ENCODE data around the gene TRA2B.

The TRA2B gene

DNA sequence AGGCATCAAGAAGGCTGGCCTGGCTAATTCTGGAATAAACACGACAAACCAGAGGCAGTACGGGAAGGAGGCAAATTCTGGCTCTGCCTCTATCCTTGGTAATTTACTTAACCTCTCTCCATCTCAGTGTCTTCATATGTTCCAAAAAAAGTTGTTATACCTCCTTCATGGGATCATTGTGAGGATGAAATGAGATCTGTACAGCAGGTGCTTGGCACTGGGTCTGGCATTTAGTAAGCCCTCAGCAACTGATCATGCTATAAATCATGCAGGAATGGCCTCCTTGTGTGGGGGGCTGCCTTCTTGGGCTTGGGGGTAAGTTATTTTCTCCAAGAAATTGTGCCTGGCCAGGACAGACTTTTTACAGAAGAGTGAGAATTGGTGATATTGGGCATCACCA lies 38.3 kb upstream of the TRA2B start:
- TF ChIP-seq SNAI2 (CRISPR knock-in tag; IDR thresholded peaks at IDR 0.05): no peak
- TF ChIP-seq ZC3H10 (CRISPR knock-in tag; IDR thresholded peaks at IDR 0.05): no peak
- TF ChIP-seq, protein P1, sequence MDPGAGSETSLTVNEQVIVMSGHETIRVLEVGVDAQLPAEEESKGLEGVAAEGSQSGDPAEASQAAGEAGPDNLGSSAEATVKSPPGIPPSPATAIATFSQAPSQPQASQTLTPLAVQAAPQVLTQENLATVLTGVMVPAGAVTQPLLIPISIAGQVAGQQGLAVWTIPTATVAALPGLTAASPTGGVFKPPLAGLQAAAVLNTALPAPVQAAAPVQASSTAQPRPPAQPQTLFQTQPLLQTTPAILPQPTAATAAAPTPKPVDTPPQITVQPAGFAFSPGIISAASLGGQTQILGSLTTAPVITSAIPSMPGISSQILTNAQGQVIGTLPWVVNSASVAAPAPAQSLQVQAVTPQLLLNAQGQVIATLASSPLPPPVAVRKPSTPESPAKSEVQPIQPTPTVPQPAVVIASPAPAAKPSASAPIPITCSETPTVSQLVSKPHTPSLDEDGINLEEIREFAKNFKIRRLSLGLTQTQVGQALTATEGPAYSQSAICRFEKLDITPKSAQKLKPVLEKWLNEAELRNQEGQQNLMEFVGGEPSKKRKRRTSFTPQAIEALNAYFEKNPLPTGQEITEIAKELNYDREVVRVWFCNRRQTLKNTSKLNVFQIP (CRISPR knock-in tag; IDR thresholded peaks at IDR 0.05; ENCODE audit: borderline replicate concordance, low read depth): no peak
- no peak for TF ChIP-seq CSDC2 (CRISPR knock-in tag; IDR thresholded peaks at IDR 0.05)
- ATAC-seq: no peak

DNA sequence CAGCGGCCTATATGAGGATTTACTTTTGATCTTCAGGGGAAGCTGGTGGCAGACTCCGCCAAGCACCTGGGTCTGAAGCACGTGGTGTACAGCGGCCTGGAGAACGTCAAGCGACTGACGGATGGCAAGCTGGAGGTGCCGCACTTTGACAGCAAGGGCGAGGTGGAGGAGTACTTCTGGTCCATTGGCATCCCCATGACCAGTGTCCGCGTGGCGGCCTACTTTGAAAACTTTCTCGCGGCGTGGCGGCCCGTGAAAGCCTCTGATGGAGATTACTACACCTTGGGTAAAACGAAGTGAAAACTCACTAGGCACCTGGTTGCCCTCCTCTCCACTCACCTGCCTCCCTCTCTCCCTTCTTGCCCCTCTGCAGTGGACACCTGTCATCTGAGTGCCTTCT lies 33.8 kb upstream of the TRA2B start:
- ATAC-seq: no peak
- TF ChIP-seq SNAI2 (CRISPR knock-in tag; IDR thresholded peaks at IDR 0.05) (no peak), ZFP3 (CRISPR knock-in tag; IDR thresholded peaks at IDR 0.05) (no peak), ESRRG (CRISPR knock-in tag; IDR thresholded peaks at IDR 0.05) (no peak), GLIS3 (CRISPR knock-in tag; IDR thresholded peaks at IDR 0.05) (no peak), CSRNP3 (CRISPR knock-in tag; IDR thresholded peaks at IDR 0.05) (no peak), TSHZ2 (CRISPR knock-in tag; IDR thresholded peaks at IDR 0.05) (no peak), TCF4 (CRISPR knock-in tag; IDR thresholded peaks at IDR 0.05; ENCODE audit: borderline replicate concordance) (no peak), PPARA (CRISPR knock-in tag; IDR thresholded peaks at IDR 0.05; ENCODE audit: borderline replicate concordance) (no peak), ZNF8 (CRISPR knock-in tag; IDR thresholded peaks at IDR 0.05) (no peak), ARNTL (CRISPR knock-in tag; IDR thresholded peaks at IDR 0.05; ENCODE audit: borderline replicate concordance, low read depth) (no peak), ZNF565 (CRISPR knock-in tag; conservative IDR thresholded peaks at IDR 0.05; ENCODE audit: low read depth) (no peak), RARB (CRISPR knock-in tag; IDR thresholded peaks at IDR 0.05) (no peak), ZFP30 (CRISPR knock-in tag; IDR thresholded peaks at IDR 0.05) (no peak), CSDC2 (CRISPR knock-in tag; IDR thresholded peaks at IDR 0.05) (no peak), BACH2 (CRISPR knock-in tag; IDR thresholded peaks at IDR 0.05; ENCODE audit: borderline replicate concordance) (no peak), CREB5 (CRISPR knock-in tag; IDR thresholded peaks at IDR 0.05; ENCODE audit: low read depth) (no peak), ZNF70 (CRISPR knock-in tag; IDR thresholded peaks at IDR 0.05) (no peak), TOX (CRISPR knock-in tag; IDR thresholded peaks at IDR 0.05; ENCODE audit: borderline replicate concordance) (no peak)
- TF ChIP-seq, protein P2, sequence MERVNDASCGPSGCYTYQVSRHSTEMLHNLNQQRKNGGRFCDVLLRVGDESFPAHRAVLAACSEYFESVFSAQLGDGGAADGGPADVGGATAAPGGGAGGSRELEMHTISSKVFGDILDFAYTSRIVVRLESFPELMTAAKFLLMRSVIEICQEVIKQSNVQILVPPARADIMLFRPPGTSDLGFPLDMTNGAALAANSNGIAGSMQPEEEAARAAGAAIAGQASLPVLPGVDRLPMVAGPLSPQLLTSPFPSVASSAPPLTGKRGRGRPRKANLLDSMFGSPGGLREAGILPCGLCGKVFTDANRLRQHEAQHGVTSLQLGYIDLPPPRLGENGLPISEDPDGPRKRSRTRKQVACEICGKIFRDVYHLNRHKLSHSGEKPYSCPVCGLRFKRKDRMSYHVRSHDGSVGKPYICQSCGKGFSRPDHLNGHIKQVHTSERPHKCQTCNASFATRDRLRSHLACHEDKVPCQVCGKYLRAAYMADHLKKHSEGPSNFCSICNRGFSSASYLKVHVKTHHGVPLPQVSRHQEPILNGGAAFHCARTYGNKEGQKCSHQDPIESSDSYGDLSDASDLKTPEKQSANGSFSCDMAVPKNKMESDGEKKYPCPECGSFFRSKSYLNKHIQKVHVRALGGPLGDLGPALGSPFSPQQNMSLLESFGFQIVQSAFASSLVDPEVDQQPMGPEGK (CRISPR knock-in tag; IDR thresholded peaks at IDR 0.05; ENCODE audit: borderline replicate concordance): no peak
- TF ChIP-seq, protein P1 (CRISPR knock-in tag; IDR thresholded peaks at IDR 0.05; ENCODE audit: borderline replicate concordance, low read depth): no peak
